ENCODE results near the gene KCNMB2.

The KCNMB2 gene

DNA sequence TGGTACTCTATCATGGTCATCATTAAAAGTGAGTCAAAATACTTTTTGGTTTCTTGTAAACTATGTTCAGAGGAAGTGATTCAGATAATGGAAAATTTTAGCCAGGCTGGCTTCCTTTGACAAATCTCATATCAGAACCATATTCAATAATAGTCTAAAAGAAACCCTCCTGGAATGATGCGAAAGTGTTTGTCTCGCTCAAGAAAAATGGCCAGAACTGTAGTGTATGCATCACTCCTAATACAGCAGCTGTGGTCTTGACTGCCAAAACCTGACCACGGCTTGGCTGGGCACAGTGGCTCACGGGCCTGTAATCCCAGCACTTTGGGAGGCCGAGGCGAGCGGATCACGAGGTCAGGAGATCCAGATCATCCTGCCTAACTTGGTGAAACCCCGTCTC is 35.6 kb upstream of the KCNMB2 start:
- Histone ChIP-seq H3K4me3 (ENCODE audit: low read length) (no peak overlapping the region), H3K36me3 (replicated peaks; ENCODE audit: low read depth, low read length) (no peaks in the 10 kb centered on the region)
- TF ChIP-seq, protein P1, sequence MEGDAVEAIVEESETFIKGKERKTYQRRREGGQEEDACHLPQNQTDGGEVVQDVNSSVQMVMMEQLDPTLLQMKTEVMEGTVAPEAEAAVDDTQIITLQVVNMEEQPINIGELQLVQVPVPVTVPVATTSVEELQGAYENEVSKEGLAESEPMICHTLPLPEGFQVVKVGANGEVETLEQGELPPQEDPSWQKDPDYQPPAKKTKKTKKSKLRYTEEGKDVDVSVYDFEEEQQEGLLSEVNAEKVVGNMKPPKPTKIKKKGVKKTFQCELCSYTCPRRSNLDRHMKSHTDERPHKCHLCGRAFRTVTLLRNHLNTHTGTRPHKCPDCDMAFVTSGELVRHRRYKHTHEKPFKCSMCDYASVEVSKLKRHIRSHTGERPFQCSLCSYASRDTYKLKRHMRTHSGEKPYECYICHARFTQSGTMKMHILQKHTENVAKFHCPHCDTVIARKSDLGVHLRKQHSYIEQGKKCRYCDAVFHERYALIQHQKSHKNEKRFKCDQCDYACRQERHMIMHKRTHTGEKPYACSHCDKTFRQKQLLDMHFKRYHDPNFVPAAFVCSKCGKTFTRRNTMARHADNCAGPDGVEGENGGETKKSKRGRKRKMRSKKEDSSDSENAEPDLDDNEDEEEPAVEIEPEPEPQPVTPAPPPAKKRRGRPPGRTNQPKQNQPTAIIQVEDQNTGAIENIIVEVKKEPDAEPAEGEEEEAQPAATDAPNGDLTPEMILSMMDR (IDR thresholded peaks at IDR 0.05; ENCODE audit: low read depth, low read length) = no peak

DNA sequence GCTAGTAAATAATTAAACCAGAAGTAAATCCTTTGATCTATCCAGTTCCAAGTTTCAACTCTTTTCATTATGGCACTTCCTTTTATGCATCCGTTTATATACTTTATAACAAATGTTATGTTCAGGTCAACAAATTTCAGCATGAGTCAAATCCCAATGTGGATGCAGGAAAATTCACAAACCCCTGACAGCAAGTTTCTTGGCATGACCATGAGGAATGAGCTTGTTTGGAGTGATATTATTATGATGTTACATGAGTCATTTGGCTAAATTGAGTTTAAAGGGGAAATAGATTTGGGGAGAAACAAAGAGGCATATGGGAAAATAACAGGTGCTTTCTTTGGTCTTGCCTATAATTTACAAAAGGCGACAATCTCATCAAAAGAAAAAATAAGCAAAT is 32.1 kb upstream of the KCNMB2 start:
- H3K4me1 ChIP-seq (ENCODE audit: low read length) = no peaks in the 10 kb centered on the region
- no peak overlapping the region for H3K4me2 ChIP-seq (ENCODE audit: low read length)
- H2AFZ ChIP-seq (ENCODE audit: low read depth, low read length) = no peak overlapping the region
- no peaks in the 10 kb centered on the region for H3K36me3 ChIP-seq (replicated peaks; ENCODE audit: low read depth, low read length)
- TF ChIP-seq, protein P1 (IDR thresholded peaks at IDR 0.05; ENCODE audit: low read depth, low read length) = no peak
- TF ChIP-seq EZH2phosphoT487 (IDR thresholded peaks at IDR 0.05; ENCODE audit: low read depth) = no peak
- no peak overlapping the region for H3K27ac ChIP-seq (ENCODE audit: low read length)
- H3K9me3 ChIP-seq (ENCODE audit: insufficient read depth, low read length) = no peaks in the 10 kb centered on the region
- H3K27me3 ChIP-seq (ENCODE audit: low read depth, low read length) = no peaks in the 10 kb centered on the region
- H3K79me2 ChIP-seq (ENCODE audit: low read length) = no peaks in the 10 kb centered on the region
- no peak overlapping the region for H3K4me3 ChIP-seq (ENCODE audit: low read length)
- H3K9ac ChIP-seq (ENCODE audit: low read length) = no peak overlapping the region
- no peaks in the 10 kb centered on the region for H4K20me1 ChIP-seq (ENCODE audit: insufficient read depth, low read length)

More for the DNA sequence above, 35.6 kb upstream of the KCNMB2 start:
- no peak overlapping the region for H3K4me2 ChIP-seq (ENCODE audit: low read length)
- H3K27ac ChIP-seq (ENCODE audit: low read length) = no peak overlapping the region
- H3K9ac ChIP-seq (ENCODE audit: low read length) = no peak overlapping the region
- H3K4me1 ChIP-seq (ENCODE audit: low read length) = no peaks in the 10 kb centered on the region
- H4K20me1 ChIP-seq (ENCODE audit: insufficient read depth, low read length) = no peaks in the 10 kb centered on the region
- no peaks in the 10 kb centered on the region for H3K79me2 ChIP-seq (ENCODE audit: low read length)
- no peak overlapping the region for H2AFZ ChIP-seq (ENCODE audit: low read depth, low read length)
- H3K9me3 ChIP-seq (ENCODE audit: insufficient read depth, low read length) = no peaks in the 10 kb centered on the region
- no peaks in the 10 kb centered on the region for H3K27me3 ChIP-seq (ENCODE audit: low read depth, low read length)

DNA sequence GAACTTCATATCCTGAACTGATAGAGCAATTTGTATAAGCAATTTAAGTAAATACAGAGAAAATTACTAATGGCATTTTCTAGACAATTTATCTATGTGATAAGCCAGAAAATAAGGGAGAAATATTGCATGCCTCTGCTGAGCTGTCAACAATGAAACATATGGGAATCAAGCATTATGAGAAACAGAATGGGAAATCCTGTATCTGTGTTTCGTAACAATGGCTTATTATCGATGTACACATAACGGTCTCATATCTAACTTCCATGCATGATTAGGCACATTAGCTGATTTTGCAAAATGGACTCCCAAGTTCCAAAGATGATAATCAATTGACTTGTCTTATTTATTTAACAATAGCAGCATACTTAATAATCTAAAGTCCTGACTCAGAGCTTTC is 30.4 kb upstream of the KCNMB2 start:
- Histone ChIP-seq H3K9ac (ENCODE audit: low read length) (no peak overlapping the region), H3K27ac (ENCODE audit: low read length) (no peak overlapping the region), H3K4me2 (ENCODE audit: low read length) (no peak overlapping the region), H3K4me1 (ENCODE audit: low read length) (no peaks in the 10 kb centered on the region), H3K36me3 (replicated peaks; ENCODE audit: low read depth, low read length) (no peaks in the 10 kb centered on the region), H3K4me3 (ENCODE audit: low read length) (no peak overlapping the region), H3K27me3 (ENCODE audit: low read depth, low read length) (no peaks in the 10 kb centered on the region), H2AFZ (ENCODE audit: low read depth, low read length) (no peak overlapping the region), H3K79me2 (ENCODE audit: low read length) (no peaks in the 10 kb centered on the region), H3K9me3 (ENCODE audit: insufficient read depth, low read length) (no peaks in the 10 kb centered on the region), H4K20me1 (ENCODE audit: insufficient read depth, low read length) (no peaks in the 10 kb centered on the region)
- TF ChIP-seq, protein P1 (IDR thresholded peaks at IDR 0.05; ENCODE audit: low read depth, low read length) = no peak
- no peak for TF ChIP-seq EZH2phosphoT487 (IDR thresholded peaks at IDR 0.05; ENCODE audit: low read depth)

GRCh38 chr3:178507507-178508442 is 28.5 kb upstream of the KCNMB2 start:
- Histone ChIP-seq H3K9me3 (ENCODE audit: insufficient read depth, low read length) (no peaks in the 10 kb centered on the region), H3K4me2 (ENCODE audit: low read length) (no peak overlapping the region), H3K4me1 (ENCODE audit: low read length) (no peaks in the 10 kb centered on the region), H2AFZ (ENCODE audit: low read depth, low read length) (no peak overlapping the region), H3K27me3 (ENCODE audit: low read depth, low read length) (no peaks in the 10 kb centered on the region), H4K20me1 (ENCODE audit: insufficient read depth, low read length) (no peaks in the 10 kb centered on the region), H3K36me3 (replicated peaks; ENCODE audit: low read depth, low read length) (no peaks in the 10 kb centered on the region), H3K79me2 (ENCODE audit: low read length) (no peaks in the 10 kb centered on the region), H3K9ac (ENCODE audit: low read length) (no peak overlapping the region), H3K4me3 (ENCODE audit: low read length) (no peak overlapping the region), H3K27ac (ENCODE audit: low read length) (no peak overlapping the region)
- TF ChIP-seq, protein P1 (IDR thresholded peaks at IDR 0.05; ENCODE audit: low read depth, low read length) = no peak
- TF ChIP-seq EZH2phosphoT487 (IDR thresholded peaks at IDR 0.05; ENCODE audit: low read depth) = no peak

Measured in OCI-LY3 (cell line).